Measurements from ENCODE around the gene CTSL.

CTSL gene

GRCh38 chr9:87733273-87734052 lies 7.5 kb downstream of the CTSL start:
- no peaks in the 10 kb centered on the region for H4K20me1 ChIP-seq (ENCODE audit: insufficient read depth)
- H3K27ac ChIP-seq, result no peak overlapping the region
- no peaks in the 10 kb centered on the region for H3K36me3 ChIP-seq (ENCODE audit: insufficient read depth)
- no peaks in the 10 kb centered on the region for H3K27me3 ChIP-seq (ENCODE audit: insufficient read depth, low read depth)
- no peak overlapping the region for H3K9ac ChIP-seq
- TF ChIP-seq CTCF (conservative IDR thresholded peaks at IDR 0.05; ENCODE audit: low read depth, low read length), result no peak
- no peak overlapping the region for H3K4me2 ChIP-seq
- no peaks in the 10 kb centered on the region for H3K4me1 ChIP-seq (ENCODE audit: low read depth, poor library complexity, severe bottlenecking)
- H2AFZ ChIP-seq (ENCODE audit: low read depth), result no peak overlapping the region
- no peaks in the 10 kb centered on the region for H3K79me2 ChIP-seq (ENCODE audit: insufficient read depth, low read depth)
- no peak overlapping the region for H3K4me3 ChIP-seq (IDR thresholded peaks at IDR 0.05; ENCODE audit: insufficient read depth, low read depth, low read length)

- Histone ChIP-seq H3K4me2 (no peak overlapping the region), H2AFZ (ENCODE audit: low read depth) (no peak overlapping the region), H3K79me2 (ENCODE audit: insufficient read depth, low read depth) (no peaks in the 10 kb centered on the region), H4K20me1 (ENCODE audit: insufficient read depth) (no peaks in the 10 kb centered on the region), H3K4me1 (ENCODE audit: low read depth, poor library complexity, severe bottlenecking) (no peaks in the 10 kb centered on the region), H3K36me3 (ENCODE audit: insufficient read depth) (no peaks in the 10 kb centered on the region), H3K27me3 (ENCODE audit: insufficient read depth, low read depth) (no peaks in the 10 kb centered on the region), H3K27ac (no peak overlapping the region), H3K9ac (no peak overlapping the region), H3K4me3 (IDR thresholded peaks at IDR 0.05; ENCODE audit: insufficient read depth, low read depth, low read length) (no peak overlapping the region)
- no peak for TF ChIP-seq CTCF (conservative IDR thresholded peaks at IDR 0.05; ENCODE audit: low read depth, low read length)
Measured at GRCh38 chr9:87734106-87734505, 8.2 kb downstream of the CTSL start.

GRCh38 chr9:87739546-87739945 lies 13.6 kb downstream of the CTSL start:
- no peak for TF ChIP-seq CTCF (conservative IDR thresholded peaks at IDR 0.05; ENCODE audit: low read depth, low read length)
- H4K20me1 ChIP-seq (ENCODE audit: insufficient read depth), result no peaks in the 10 kb centered on the region
- H2AFZ ChIP-seq (ENCODE audit: low read depth), result no peak overlapping the region

GRCh38 chr9:87740209-87740608 lies 14.3 kb downstream of the CTSL start:
- H3K4me2 ChIP-seq, result no peak overlapping the region

More at GRCh38 chr9:87739546-87739945, 13.6 kb downstream of the CTSL start:
- Histone ChIP-seq H3K4me1 (ENCODE audit: low read depth, poor library complexity, severe bottlenecking) (no peaks in the 10 kb centered on the region), H3K9ac (no peak overlapping the region), H3K4me3 (IDR thresholded peaks at IDR 0.05; ENCODE audit: insufficient read depth, low read depth, low read length) (no peak overlapping the region), H3K27ac (no peak overlapping the region), H3K27me3 (ENCODE audit: insufficient read depth, low read depth) (no peaks in the 10 kb centered on the region), H3K79me2 (ENCODE audit: insufficient read depth, low read depth) (no peaks in the 10 kb centered on the region), H3K4me2 (no peak overlapping the region), H3K36me3 (ENCODE audit: insufficient read depth) (no peaks in the 10 kb centered on the region)

More at GRCh38 chr9:87740209-87740608, 14.3 kb downstream of the CTSL start:
- no peak for TF ChIP-seq CTCF (conservative IDR thresholded peaks at IDR 0.05; ENCODE audit: low read depth, low read length)
- no peak overlapping the region for H2AFZ ChIP-seq (ENCODE audit: low read depth)
- H3K27ac ChIP-seq, result no peak overlapping the region
- H3K4me3 ChIP-seq (IDR thresholded peaks at IDR 0.05; ENCODE audit: insufficient read depth, low read depth, low read length), result no peak overlapping the region
- H3K4me1 ChIP-seq (ENCODE audit: low read depth, poor library complexity, severe bottlenecking), result no peaks in the 10 kb centered on the region
- H3K27me3 ChIP-seq (ENCODE audit: insufficient read depth, low read depth), result no peaks in the 10 kb centered on the region
- no peaks in the 10 kb centered on the region for H3K79me2 ChIP-seq (ENCODE audit: insufficient read depth, low read depth)
- H3K9ac ChIP-seq, result no peak overlapping the region
- H4K20me1 ChIP-seq (ENCODE audit: insufficient read depth), result no peaks in the 10 kb centered on the region
- no peaks in the 10 kb centered on the region for H3K36me3 ChIP-seq (ENCODE audit: insufficient read depth)

Measured in KMS-11 (cell line).